MM.1S (cell line): ENCODE measurements around the gene MARVELD2.

Experiments used
- EZH2 ChIP-seq: fragments of 300-600 bp; sonication (generic); optimal IDR thresholded peaks from 2 replicates; pipeline ENCODE3; 2017; ENCODE audit warnings: low read depth, mild to moderate bottlenecking, antibody characterized with exemption, low read length, mixed read lengths
- TF ChIP-seq, protein P1 (sequence below): fragments of 300-600 bp; sonication (generic); IDR thresholded peaks from 2 replicates; pipeline ENCODE4 v1.5.1; 2016; ENCODE audit warnings: antibody characterized with exemption, low read length, mixed read lengths

DNA sequence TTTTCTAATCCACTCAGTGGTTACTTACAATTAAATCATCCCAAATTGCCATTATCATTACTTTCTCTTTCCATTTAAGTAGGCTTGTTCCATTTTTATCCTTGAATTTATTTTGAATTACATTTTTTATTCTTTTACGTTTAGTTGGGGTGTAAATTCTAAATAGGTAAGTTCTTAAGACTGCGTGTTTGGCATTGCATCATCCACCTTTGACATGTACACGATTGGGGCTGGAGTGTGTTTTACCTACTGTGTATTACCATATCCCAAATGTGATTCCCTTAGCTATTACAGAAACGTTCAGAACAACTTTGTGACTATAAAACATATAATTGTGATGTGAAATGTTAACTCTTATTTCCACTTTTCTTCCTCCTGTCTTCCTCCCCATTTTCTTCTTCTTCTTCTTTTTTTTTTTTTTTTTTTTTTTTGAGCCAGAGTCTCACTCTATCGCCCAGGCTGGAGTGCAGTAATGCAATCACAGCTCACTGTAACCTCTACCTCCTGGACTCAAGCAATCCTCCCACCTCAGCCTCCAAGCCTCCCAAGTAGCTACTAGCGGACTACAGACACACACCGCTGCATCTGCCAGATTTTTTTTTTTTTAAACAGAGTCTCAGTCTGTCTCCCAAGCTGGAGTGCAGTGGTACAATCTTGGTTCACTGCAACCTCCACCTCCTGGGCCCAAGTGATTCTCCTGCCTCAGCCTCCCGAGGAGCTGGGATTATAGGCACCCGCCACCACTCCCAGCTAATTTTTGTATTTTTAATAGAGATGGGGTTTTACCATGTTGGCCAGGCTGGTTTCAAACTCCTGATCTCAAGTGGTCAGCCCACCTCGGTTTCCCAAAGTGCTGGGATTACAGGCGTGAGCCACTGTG, 16.7 kb downstream of the MARVELD2 start:
- TF ChIP-seq EZH2: no peak
- TF ChIP-seq, protein P1, sequence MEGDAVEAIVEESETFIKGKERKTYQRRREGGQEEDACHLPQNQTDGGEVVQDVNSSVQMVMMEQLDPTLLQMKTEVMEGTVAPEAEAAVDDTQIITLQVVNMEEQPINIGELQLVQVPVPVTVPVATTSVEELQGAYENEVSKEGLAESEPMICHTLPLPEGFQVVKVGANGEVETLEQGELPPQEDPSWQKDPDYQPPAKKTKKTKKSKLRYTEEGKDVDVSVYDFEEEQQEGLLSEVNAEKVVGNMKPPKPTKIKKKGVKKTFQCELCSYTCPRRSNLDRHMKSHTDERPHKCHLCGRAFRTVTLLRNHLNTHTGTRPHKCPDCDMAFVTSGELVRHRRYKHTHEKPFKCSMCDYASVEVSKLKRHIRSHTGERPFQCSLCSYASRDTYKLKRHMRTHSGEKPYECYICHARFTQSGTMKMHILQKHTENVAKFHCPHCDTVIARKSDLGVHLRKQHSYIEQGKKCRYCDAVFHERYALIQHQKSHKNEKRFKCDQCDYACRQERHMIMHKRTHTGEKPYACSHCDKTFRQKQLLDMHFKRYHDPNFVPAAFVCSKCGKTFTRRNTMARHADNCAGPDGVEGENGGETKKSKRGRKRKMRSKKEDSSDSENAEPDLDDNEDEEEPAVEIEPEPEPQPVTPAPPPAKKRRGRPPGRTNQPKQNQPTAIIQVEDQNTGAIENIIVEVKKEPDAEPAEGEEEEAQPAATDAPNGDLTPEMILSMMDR: no peak
